ENCODE measurements around the gene PSD2. TPM values are rescaled to one million over a fixed set of nuclear protein-coding genes. Genes with fewer than 3 reads are reported as not detected.

PSD2 gene
- total RNA-seq, 1 experiment from 2014 or later = not detected

DNA sequence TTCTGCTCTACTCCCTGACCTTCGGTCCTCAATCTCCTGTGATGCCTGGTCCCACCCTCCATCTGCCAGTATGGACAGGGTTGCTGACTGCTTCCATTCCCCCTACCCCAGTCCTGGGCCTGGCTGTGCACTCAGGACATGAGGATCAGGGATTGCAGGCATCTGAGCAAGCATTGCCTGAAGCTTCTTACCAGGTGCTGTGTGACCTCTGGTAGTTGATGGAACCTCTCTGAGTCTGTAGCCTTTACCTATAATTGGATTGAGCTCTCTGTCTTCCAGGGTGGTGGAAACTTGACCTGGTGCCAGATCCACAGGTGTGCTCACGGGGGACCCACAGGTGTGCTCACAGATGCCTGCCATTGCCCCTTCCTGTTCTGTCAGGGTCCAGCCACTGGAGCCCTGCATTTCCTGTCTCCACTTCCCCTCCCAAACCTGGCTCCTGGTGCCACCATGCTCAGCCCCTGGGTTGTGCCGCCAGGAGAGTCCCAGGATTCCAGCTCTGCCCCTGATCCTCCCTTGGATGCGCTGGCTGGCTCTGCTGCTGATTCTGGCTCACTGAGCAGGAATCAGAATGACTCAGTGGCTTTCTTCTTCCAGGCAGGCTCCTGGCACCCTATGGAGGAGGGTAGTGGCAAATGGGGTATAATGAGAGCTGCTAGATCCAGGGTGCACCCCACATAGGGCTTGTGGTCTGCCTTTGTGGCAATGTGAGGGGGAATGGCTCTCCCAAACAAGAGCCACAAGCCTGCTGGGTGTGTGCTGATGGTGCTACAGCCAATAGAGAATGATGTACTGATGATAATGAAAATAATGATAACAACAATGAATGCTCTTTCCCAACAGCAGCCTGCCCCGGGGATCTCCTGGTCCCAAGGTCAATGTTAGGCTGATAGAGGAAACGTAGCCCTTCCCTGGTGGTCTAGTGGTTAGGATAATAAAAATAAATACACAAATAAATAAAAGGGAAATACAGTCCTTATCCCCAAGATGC is 35.2 kb upstream of the PSD2 start:
- peaks cover 19% of the 10 kb centered on the region for H3K27me3 ChIP-seq (ENCODE audit: low read length)
- BruUV-seq (replicated peaks) = no TSS peak
- TF ChIP-seq, protein P1, sequence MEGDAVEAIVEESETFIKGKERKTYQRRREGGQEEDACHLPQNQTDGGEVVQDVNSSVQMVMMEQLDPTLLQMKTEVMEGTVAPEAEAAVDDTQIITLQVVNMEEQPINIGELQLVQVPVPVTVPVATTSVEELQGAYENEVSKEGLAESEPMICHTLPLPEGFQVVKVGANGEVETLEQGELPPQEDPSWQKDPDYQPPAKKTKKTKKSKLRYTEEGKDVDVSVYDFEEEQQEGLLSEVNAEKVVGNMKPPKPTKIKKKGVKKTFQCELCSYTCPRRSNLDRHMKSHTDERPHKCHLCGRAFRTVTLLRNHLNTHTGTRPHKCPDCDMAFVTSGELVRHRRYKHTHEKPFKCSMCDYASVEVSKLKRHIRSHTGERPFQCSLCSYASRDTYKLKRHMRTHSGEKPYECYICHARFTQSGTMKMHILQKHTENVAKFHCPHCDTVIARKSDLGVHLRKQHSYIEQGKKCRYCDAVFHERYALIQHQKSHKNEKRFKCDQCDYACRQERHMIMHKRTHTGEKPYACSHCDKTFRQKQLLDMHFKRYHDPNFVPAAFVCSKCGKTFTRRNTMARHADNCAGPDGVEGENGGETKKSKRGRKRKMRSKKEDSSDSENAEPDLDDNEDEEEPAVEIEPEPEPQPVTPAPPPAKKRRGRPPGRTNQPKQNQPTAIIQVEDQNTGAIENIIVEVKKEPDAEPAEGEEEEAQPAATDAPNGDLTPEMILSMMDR (conservative IDR thresholded peaks at IDR 0.05; ENCODE audit: low read depth, low read length) = no peak

DNA sequence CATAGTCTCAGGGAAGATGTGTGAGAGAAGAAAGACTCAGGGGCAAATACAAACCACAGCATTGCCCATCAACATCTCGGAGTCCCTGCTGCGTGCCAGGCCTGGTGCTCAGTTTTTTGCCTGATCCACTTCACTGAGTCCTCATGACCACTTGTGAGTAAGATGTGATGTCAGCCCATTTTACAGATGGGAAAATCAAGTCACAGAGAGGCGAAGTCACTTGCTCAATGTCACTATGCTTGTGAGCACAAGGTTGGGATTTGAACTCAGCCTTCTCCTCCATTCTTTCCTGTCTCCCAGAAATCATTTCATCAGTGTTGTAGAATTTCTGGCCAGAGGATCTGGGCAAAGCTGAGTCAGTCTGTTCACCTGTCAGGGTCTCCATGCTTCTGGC is 34.6 kb upstream of the PSD2 start:
- Histone ChIP-seq H3K27ac (ENCODE audit: low read length) (no peak overlapping the region), H3K79me2 (ENCODE audit: low read length) (no peaks in the 10 kb centered on the region), H3K4me1 (ENCODE audit: insufficient read depth, low read length) (no peaks in the 10 kb centered on the region), H3K4me3 (ENCODE audit: low read length) (no peak overlapping the region), H3K4me2 (ENCODE audit: low read length) (no peak overlapping the region), H3K27me3 (ENCODE audit: low read length) (peaks cover 12% of the 10 kb centered on the region), H3K9me2 (replicated peaks; ENCODE audit: low read length) (no peaks in the 10 kb centered on the region), H3K9ac (ENCODE audit: low read length) (no peak overlapping the region), H4K20me1 (ENCODE audit: low read length) (no peaks in the 10 kb centered on the region), H3F3A (ENCODE audit: low read length, unreplicated experiment) (no peaks in the 10 kb centered on the region), H3K36me3 (ENCODE audit: low read depth, low read length) (no peaks in the 10 kb centered on the region), H3K9me3 (ENCODE audit: low read length) (no peaks in the 10 kb centered on the region), H2AFZ (ENCODE audit: low read length) (no peak overlapping the region)
- TF ChIP-seq, protein P1 (conservative IDR thresholded peaks at IDR 0.05; ENCODE audit: low read depth, low read length) = no peak
- TF ChIP-seq EZH2phosphoT487 (IDR thresholded peaks at IDR 0.05; ENCODE audit: borderline replicate concordance, low read length) = no peak
- TF ChIP-seq EZH2 (IDR thresholded peaks at IDR 0.05; ENCODE audit: low read length, unreplicated experiment) = no peak
- ATAC-seq (no peak), DNase-seq (no peak)
- intact Hi-C loops (cut with micrococcal nuclease) = no loop called here
- POLR2A ChIA-PET (ENCODE audit: unreplicated experiment) = no interaction called here
- BruUV-seq (replicated peaks) = no TSS peak
- CTCF ChIA-PET = no interaction called here

More for the DNA sequence above, 35.2 kb upstream of the PSD2 start:
- no peak overlapping the region for H2AFZ ChIP-seq (ENCODE audit: low read length)
- H3K79me2 ChIP-seq (ENCODE audit: low read length) = no peaks in the 10 kb centered on the region
- no peaks in the 10 kb centered on the region for H3K4me1 ChIP-seq (ENCODE audit: insufficient read depth, low read length)
- ATAC-seq (no peak), DNase-seq (peak; percentile 19)
- H3F3A ChIP-seq (ENCODE audit: low read length, unreplicated experiment) = no peaks in the 10 kb centered on the region
- POLR2A ChIA-PET (ENCODE audit: unreplicated experiment) = no interaction called here
- H3K9ac ChIP-seq (ENCODE audit: low read length) = no peak overlapping the region
- no peak overlapping the region for H3K4me3 ChIP-seq (ENCODE audit: low read length)
- intact Hi-C loops (cut with micrococcal nuclease) = no loop called here
- CTCF ChIA-PET = no interaction called here
- H3K9me2 ChIP-seq (replicated peaks; ENCODE audit: low read length) = no peaks in the 10 kb centered on the region
- no peak overlapping the region for H3K27ac ChIP-seq (ENCODE audit: low read length)
- H3K9me3 ChIP-seq (ENCODE audit: low read length) = no peaks in the 10 kb centered on the region
- no peak overlapping the region for H3K4me2 ChIP-seq (ENCODE audit: low read length)
- no peaks in the 10 kb centered on the region for H4K20me1 ChIP-seq (ENCODE audit: low read length)
- no peaks in the 10 kb centered on the region for H3K36me3 ChIP-seq (ENCODE audit: low read depth, low read length)

DNA sequence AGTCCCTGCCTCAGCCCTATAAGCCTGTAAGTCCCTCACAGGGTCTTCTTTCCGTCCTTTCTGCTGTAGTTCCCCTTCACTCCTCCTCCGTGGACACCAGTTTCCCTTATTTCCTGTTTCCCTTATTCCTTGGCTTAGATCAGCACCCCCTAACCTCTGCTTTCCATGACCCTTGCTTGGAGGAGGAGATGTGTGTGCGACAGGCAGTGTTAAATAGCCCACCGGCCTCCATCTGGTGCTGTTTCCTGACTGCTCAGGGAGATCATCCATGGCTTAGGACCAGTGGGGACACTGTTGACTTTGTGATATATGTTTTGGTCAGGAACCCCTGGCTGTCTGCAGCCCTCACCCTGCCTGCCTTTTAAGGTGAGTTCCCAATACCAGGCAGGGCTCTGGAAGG is 34.1 kb upstream of the PSD2 start:
- Histone ChIP-seq H3F3A (ENCODE audit: low read length, unreplicated experiment) (no peaks in the 10 kb centered on the region), H3K36me3 (ENCODE audit: low read depth, low read length) (no peaks in the 10 kb centered on the region), H3K27ac (ENCODE audit: low read length) (no peak overlapping the region), H3K9me3 (ENCODE audit: low read length) (no peaks in the 10 kb centered on the region), H2AFZ (ENCODE audit: low read length) (no peak overlapping the region), H3K79me2 (ENCODE audit: low read length) (no peaks in the 10 kb centered on the region), H3K4me3 (ENCODE audit: low read length) (no peak overlapping the region), H3K4me2 (ENCODE audit: low read length) (no peak overlapping the region), H3K9ac (ENCODE audit: low read length) (no peak overlapping the region), H3K27me3 (ENCODE audit: low read length) (peaks cover 8% of the 10 kb centered on the region), H3K4me1 (ENCODE audit: insufficient read depth, low read length) (no peaks in the 10 kb centered on the region), H3K9me2 (replicated peaks; ENCODE audit: low read length) (no peaks in the 10 kb centered on the region), H4K20me1 (ENCODE audit: low read length) (no peaks in the 10 kb centered on the region)
- ChIA-PET CTCF (no interaction called here), POLR2A (ENCODE audit: unreplicated experiment) (no interaction called here)
- intact Hi-C loops (cut with micrococcal nuclease) = no loop called here
- no TSS peak for BruUV-seq (replicated peaks)
- no peak for TF ChIP-seq EZH2 (IDR thresholded peaks at IDR 0.05; ENCODE audit: low read length, unreplicated experiment)
- no peak for TF ChIP-seq EZH2phosphoT487 (IDR thresholded peaks at IDR 0.05; ENCODE audit: borderline replicate concordance, low read length)
- TF ChIP-seq, protein P1 (conservative IDR thresholded peaks at IDR 0.05; ENCODE audit: low read depth, low read length) = no peak
- DNase-seq = no peak
- no peak for ATAC-seq
